HCEC 1CT (cell line): ENCODE results near the gene TPCN1.

ENCODE experiments used
- DNase-seq: peaks from one replicate; pipeline ENCODE4 v3.0.0-alpha.2; 2017

Gene TPCN1

GRCh38 chr12:113289361-113289760, 68.1 kb downstream of the TPCN1 start:
- DNase-seq = no peak

- DNase-seq = no peak
Observed at GRCh38 chr12:113290506-113290905, 69.2 kb downstream of the TPCN1 start.

- DNase-seq = no peak
Observed at GRCh38 chr12:113291586-113291985, 70.3 kb downstream of the TPCN1 start.

GRCh38 chr12:113292091-113292490, 70.8 kb downstream of the TPCN1 start:
- peak; percentile 65 for DNase-seq

GRCh38 chr12:113292547-113292946, 71.3 kb downstream of the TPCN1 start:
- no peak for DNase-seq

GRCh38 chr12:113293100-113293499, 71.8 kb downstream of the TPCN1 start:
- DNase-seq = no peak

- DNase-seq = no peak
Observed at GRCh38 chr12:113295886-113296556, 74.8 kb downstream of the TPCN1 start.

GRCh38 chr12:113296557-113297213, 75.4 kb downstream of the TPCN1 start:
- DNase-seq = no peak

GRCh38 chr12:113297214-113297587, 75.9 kb downstream of the TPCN1 start:
- no peak for DNase-seq

GRCh38 chr12:113297621-113298471, 76.6 kb downstream of the TPCN1 start:
- DNase-seq = no peak

GRCh38 chr12:113298472-113298817, 77.2 kb downstream of the TPCN1 start:
- DNase-seq = no peak

GRCh38 chr12:113298861-113299545, 77.7 kb downstream of the TPCN1 start:
- no peak for DNase-seq

GRCh38 chr12:113299619-113300237, 78.5 kb downstream of the TPCN1 start:
- DNase-seq = peak; percentile 89

- DNase-seq = no peak
Observed at GRCh38 chr12:113301811-113302210, 80.5 kb downstream of the TPCN1 start.

GRCh38 chr12:113302466-113302865, 81.2 kb downstream of the TPCN1 start:
- no peak for DNase-seq

GRCh38 chr12:113302886-113303640, 81.8 kb downstream of the TPCN1 start:
- DNase-seq = no peak

GRCh38 chr12:113305281-113305856, 84.1 kb downstream of the TPCN1 start:
- no peak for DNase-seq

- no peak for DNase-seq
Observed at GRCh38 chr12:113306382-113306781, 85.1 kb downstream of the TPCN1 start.

- peak; percentile 32 for DNase-seq
Observed at GRCh38 chr12:113310489-113310888, 89.2 kb downstream of the TPCN1 start.

GRCh38 chr12:113314121-113314529, 92.9 kb downstream of the TPCN1 start:
- DNase-seq = no peak

GRCh38 chr12:113315358-113315757, 94.1 kb downstream of the TPCN1 start:
- DNase-seq = no peak

- no peak for DNase-seq
Observed at GRCh38 chr12:113316155-113316554, 94.9 kb downstream of the TPCN1 start.
